Middle frontal gyrus (tissue), 1 donor: ENCODE measurements around the gene FGF23.
"Not testable (repeated sequence)": the region's sequence is repeated elsewhere in the genome, so short reads cannot be mapped to it uniquely, and the experiment has no call there.

Source experiments
- DNase-seq: peaks from one replicate; pipeline ENCODE4 v3.0.0-alpha.2; 2015; ENCODE audit warnings: low spot score; ENCODE audit errors: extremely low spot score

Gene FGF23

DNA sequence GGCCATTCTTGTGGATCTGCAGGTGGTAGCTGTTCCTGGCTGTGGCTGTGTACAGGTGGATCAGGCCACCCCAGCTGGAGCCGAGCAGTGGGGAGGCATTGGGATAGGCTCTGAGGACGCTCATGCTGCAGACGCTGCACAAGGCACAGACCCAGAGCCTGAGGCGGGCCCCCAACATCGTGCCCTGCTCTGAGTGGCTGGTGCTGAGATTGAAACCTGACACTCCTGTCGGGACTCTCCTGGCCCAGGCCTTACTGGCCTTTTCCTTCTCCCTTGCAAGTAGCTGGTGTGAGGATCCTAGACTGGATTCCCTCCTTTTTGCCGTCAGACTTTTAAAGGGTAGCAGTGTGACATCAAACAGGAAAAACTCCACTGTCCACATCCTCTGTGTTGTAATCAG, at the start of gene FGF23:
Gene FGF23 (minus strand): TSS at position 308 of the 400 bp plus-strand sequence. CDS start 130 bp downstream, at position 178.
- no peak for DNase-seq

DNA sequence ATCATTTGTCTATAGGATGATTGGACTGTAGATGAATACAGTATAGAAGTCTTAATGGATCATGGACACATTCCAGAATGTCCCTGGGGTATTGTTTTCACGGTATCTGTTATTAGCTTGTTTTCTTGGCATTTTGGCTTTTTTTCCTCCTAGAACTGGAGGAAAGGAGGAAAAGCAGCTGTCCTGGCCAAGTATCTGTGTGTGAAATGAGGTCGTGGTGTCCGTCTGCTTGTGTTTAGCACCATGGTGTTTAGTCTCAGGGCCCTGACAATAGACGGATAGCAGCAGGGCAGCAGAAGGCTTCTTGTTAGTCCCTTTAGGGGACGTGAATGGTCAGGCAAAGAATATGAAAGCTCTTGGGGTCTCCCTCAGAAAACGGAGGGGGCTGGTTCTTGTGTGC, 44.9 kb upstream of the FGF23 start:
- DNase-seq, result no peak

DNA sequence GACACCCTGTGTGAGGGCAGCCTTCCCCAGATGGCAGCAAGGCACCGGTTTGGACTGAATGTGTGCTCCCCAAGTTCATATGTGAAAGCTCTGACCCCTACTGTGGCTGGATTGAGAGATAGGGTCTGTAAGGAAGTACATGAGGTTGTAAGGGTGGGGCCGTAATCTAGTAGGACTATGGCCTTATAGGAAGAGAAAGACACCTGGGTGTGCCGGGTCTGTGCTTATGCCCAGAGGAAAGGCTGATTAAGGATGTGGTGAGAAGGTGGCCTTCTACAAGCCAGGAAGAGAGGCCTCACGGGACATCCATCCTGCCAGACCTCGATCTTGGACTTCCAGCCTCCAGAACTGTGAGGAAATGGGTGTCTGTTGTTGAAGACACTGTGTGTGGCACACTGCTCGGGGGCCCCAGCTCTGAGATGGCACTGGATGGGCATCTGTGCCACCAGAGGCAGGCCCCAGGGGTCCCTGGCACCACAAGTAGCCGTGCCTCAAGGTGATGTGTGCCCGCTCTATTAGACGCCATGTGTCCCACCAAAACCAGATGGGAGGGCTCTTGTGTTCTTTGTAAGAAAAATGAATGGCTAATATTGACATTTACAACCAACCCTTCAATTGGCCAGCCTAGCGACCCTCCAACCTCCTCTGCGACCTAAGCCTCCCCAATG, 44.1 kb upstream of the FGF23 start:
- no peak for DNase-seq

DNA sequence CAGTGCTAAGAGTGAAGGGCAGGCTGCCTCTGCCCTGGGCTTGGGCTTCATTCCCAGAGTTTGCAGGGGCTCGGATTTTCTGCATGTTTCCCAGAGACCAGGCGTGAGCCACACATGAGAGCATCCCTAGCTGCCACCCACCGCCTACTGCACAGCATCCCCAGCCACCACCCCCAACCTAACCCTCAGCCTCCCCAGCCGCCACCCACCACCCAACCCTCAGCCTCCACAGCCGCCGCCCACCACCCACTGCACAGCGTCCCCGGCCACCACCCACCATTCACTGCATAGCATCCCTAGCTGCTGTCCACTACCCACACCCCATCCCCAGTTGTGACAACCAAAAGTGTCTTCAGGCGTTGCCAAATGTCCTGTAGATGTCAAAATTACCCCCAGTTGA, 43.5 kb upstream of the FGF23 start:
- DNase-seq, result no peak

DNA sequence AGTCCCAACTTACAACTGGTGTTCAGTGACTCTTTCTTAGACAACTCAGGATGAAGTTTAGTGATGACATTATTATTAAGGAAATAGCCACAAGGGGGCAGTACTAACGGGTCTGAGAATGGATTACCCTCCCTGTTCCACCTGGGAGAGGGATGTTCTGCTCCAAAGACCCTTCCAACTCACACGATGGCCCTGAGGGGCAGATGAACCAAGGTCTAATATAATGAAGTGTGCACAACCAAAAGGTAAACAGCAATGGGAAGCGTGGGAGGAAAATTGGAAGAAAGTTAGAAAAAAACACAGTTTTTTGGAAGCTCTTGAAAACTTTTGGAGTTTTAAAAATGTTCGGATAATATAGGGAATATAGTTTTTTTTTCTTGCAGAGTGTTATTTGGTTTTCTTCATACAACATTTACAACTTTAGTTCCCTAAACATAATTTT, 42.1 kb upstream of the FGF23 start:
- no peak for DNase-seq

DNA sequence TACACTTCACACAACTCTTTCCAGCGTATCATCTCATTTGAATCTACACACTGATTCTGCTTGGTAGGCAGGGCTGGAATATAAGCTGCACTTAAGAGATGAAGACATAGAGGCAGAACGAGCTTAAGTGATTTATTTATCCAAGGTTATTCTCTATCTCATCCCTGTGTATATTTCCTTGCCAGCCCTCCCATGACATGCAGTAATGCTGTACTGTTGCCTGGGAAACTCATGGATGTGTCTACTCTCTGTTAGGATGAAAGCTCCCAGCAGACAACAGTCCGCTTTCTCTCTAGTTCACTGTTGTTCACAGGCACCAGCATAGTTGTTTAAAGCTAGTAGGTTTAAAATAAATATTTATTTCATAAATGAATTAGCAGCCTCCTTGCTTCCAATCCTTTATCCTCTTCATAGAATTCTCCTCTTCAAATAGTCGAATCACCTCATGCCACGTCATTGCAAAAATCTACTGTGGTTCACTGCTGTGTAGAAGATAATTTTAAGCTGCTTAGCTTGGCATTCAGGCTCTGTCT, 40.7 kb upstream of the FGF23 start:
- DNase-seq, result no peak

DNA sequence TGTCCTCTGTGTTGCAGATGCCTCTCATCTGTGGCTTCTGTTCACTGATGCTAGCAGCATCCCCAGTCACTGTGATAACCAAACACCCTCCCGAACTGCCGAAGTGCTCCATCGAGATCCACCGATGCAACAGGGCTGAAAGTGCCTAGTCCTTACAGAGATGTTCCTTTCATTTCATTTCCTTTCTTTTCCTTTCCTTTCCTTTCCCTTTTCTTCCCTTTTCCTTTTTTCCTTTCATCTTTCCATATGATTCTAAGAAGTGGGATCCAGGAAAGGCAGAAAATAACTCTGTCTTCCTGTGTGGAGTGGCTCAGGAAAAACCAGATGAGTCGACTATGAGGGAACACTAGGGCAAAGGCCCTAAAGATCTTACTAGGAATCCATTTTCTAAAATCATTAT, 39.4 kb upstream of the FGF23 start:
- no peak for DNase-seq

DNA sequence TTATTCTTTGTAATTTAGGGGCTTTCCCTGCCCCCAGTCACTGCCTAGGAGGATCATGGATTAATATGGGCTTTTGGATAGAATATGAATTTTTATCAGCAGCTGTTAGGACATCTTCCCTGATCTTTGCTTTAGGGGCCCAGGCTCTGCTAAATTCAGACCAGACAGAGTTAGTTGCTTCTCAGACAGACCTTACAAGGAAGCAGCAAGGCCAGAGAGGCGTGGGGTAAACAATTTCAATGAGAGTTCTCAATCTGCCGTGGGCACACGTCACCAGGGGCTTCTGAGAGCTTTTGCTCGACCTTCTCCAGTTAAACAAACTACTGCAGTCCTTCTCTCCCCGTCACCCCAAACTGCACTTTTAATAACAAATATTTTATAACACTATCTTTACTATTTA, 38.4 kb upstream of the FGF23 start:
- no peak for DNase-seq

DNA sequence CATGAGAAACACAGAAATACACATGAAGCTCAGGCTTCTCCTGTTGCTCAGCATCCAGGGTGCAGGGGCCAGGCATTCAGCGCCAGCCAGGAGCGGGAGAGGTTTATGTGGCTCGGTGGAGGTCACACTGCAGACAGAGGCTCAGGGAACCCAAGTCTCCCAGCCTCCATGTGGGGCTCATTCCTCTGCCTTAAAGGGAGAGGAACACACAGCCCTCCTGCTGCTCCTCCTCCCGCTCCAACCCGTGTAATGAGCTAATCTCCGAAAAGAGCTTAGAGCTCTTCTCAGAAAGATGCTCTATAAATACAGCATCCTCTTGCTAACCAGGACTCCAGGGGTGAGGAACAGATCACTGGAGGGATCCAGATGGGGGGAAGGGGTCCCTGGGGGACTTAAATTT, 37.9 kb upstream of the FGF23 start:
- DNase-seq, result no peak

DNA sequence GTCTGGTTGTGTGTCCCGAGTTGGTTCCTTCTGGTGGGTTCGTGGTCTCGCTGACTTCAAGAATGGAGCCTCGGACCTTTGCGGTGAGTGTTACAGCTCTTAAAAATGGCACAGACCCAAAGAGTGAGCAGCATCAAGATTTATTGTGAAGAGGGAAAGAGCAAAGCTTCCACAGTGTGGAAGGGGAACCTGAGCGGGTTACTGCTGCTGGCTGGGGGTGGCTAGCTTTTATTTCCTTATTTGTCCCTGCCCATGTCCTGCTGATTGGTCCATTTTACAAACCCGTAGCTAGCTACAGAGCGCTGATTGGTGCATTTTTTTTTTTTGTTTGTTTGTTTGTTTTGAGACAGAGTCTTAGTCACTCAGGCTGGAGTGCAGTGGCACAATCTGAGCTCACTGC, 36.8 kb upstream of the FGF23 start:
- no peak for DNase-seq

DNA sequence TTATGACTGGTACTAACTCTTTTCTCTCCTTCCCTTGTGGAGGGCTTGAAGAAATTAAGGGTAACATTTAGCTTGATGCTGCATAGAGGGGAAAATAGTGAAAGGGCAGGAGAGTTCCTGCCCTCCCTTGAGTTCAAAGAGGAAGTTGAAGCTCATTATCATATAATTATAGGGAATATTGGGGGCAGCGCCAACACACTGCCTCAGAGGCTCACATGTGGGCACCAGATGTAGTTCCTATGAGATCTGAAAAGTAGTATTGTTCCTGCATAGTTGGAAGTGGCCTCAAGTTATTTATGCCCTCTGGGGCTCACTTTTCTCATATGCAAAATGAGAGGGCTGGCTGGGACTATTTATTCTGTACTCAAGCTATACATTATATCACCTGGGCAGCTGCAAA, 33.0 kb upstream of the FGF23 start:
- no peak for DNase-seq

DNA sequence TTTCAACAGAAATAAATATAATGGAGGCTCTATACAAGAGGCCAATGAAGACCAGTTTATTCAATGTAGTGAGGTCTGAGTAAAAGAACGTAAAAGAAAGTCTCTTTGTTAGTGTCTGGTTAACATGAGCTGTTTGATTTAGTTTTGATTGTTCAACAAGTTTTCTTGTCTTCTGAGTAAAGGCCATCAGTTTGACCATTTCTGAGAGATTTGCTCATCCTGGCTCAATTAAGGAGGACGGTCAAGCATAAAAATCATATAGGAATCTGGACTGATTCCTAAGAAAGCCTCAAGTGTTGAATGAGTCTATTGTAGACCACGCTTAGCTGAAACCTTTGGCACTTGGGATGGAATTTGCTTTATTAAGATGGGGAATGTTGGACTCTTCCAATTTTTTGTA, 32.5 kb upstream of the FGF23 start:
- no peak for DNase-seq

DNA sequence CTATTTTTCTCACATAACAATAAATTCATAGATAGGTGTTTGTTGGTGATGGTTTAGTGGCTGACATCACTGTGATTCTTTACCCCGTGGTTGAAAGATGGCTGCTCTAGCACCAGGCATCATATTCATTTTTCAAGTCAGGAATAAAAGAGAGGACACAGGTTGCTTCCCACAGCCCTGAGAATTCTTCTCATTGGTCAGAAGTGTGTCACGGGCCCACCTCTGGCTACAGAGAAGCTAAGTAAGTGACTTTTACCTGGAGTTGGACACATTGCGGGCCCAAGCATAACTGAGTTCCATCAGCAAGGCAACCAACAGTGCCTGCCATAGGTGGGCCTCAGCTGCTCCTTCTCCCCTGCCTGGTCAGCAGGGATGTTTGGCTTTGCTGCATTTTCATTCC, 27.6 kb upstream of the FGF23 start:
- no peak for DNase-seq

DNA sequence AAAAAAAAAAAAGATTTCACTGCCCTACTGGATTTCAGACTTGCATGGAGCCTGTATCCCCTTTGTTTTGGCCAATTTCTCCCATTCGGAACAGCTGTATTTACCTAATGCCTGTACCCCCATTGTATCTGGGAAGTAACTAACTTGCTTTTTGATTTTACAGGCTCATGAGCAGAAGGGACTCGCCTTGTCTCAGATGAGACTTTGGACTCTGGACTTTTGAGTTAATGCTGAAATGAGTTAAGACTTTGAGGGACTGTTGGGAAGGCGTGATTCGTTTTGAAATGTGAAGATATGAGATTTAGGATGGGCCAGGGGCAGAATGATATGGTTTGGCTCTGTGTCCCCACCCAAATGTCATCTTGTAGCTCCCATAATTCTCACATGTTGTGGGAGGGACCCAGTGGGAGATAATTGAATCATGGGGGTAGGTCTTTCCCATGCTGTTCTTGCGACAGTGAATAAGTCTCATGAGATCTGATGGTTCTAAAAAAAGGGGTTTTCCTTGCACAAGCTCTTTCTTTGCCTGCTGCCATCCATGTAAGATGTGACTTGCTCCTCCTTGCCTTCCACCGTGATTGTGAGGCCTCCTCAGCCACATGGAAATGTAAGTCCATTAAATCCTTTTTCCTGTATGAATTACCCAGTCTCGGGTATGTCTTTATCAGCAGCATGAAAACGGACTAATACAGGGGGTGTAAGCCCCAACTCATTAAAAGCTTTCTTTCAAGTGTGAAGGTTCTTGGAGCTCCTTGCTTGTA, 25.5 kb upstream of the FGF23 start:
- DNase-seq, result not testable (repeated sequence)

DNA sequence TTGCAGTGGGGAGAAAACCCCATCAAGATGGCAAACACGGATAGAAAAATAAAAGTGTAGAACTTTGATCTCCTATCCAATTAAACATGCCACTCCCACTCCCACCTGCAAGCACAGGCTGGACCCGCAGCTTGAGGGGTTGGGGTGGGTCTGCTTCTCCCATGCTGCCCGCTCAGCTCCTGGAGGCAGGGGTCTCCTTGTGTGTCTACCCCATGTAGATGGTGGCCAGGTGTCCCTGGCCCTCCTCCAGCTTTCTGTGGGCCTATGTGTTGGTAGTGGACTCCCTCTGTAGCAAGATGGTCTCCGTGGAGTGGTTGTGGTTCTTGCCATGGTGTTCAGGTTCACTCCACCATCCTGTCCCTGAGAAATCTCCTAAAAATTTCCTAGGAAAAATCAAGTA, 23.5 kb upstream of the FGF23 start:
- DNase-seq, result no peak

DNA sequence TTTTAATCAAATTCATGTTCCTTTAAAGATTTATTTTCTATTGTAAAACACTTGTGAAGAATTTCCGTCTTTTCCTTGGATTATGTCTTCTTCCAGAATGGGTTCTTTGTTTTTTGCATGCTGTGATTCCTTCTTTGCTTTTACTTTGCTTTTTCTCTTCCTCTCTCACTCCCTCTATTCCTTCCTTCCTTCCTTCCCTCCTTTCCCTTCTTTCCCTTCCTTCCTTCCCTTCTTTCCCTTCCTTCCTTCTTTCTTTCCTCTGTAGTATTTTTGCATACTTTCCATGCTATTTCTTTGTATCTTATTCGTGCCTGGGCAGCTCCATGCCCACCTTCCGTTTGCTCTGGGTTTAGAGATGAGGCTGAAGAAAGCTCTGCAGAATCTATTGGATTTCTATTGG, 21.6 kb upstream of the FGF23 start:
- DNase-seq, result no peak

DNA sequence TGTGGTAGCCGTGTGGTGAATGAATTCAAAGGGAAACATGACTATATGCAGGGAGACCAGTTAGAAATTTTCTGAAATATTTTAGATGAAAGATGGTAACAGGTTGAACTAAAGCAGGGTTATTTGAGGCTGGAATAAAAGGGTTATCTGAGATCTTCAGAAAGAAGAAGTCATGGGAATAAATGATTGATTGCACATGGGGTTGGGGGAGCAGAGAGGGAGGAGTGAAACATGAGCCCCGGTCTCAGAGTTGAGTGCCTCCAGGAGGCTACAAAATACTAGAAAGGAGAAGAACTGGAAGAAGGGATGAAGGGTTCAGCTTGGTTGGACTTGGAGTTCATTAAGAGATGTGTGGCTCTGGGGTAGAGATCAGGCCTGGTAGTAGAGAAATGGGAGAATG, 16.3 kb upstream of the FGF23 start:
- DNase-seq, result no peak

DNA sequence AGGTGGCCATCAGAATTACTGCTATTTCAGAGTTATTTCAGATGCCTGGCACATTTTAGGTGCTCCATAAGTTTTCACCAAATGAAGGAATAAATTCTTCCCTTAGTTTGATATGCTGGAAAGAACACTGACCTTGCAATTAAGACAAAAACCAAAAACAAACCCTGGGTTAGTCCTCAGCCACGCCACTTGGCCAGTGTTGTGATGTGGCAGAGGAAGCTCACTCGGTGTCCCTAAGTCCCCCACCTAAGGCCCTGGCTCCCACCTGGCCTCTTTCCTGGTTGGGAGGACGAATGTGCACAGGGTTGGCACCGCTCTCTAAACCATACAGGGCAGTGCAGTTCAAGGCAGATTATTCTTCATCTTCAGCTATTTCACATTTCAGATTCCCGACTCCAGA, 13.7 kb upstream of the FGF23 start:
- no peak for DNase-seq

DNA sequence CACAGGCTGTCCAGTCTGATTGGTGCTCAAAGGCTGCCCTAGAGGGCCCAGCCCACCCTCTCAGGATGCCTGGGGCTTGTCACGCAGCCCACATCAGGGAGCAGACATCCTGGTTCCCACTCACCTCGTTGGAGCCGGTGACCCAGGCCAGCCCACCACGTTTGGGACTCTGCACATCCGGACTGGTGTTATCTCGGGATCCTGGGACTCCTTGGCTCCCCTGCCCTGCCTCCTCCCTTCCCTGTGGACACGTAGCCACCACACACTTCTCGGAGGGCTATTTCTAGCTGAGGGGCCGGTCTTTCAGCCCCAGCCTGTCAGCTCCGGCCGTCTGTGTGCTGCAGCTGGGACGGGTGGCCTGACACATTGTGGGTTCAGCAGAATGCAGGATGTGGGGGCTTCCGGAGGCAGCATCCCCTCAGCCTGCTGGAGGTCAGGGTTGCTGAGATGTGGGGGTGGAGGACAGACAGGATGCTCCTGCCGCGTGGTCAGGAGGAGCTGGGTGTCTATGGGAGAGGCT, 12.8 kb upstream of the FGF23 start:
- DNase-seq, result no peak

DNA sequence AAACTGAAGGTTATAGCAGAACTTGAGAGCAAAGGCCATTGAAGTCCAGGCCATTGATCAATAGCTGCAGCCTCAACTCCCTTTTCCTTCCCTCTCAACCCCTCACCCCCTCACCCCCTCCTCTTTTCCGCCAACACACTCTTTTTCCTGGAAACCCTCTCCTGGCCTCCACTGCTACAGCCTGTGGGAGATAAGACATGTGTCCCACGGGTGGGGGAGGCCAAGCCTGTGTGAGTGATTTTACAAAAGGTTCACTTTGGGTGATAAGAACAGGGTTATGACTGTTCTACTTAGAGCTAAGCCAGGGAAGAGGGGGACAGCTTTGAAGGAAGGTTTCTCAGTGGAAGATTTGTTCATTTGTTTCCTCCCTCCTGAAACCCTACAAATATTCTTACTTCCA, 9.2 kb upstream of the FGF23 start:
- no peak for DNase-seq

DNA sequence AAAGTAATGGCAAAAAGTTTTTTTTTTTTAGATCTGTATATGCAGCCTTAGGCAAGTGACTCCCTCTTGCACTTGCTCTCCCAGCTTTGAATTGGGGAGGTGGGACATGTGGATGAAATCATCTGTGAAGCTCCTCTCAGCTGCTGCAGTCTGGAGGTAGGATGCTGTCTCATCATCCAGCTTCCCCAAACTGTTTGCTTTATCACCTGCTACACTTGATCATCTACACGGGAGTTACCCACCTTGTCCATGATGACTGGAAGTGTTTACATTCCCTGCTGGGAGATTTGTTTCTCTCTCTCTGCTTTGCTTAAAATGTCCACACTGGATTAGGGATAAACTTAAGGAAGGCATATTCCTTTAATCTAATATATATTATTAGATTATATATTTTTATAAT, 8.5 kb upstream of the FGF23 start:
- DNase-seq, result no peak

DNA sequence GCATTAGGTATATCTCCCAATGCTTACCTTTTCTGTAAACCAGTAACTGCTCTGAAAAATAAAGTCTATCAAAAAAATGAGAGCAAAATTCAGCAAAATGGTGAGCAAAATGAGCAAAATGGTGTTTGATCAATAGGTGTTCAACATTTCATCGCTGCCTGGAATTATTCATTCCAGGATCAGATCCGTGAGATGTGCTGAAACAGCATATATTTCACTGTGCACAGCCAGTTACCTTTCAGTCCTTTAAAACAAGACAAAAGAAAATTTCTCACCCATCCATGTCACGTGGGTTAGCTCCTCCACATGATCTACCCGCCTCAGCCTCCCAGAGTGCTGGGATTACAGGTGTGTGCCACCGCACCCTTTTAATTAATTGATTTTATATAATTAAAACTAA, 8.1 kb upstream of the FGF23 start:
- DNase-seq, result no peak

DNA sequence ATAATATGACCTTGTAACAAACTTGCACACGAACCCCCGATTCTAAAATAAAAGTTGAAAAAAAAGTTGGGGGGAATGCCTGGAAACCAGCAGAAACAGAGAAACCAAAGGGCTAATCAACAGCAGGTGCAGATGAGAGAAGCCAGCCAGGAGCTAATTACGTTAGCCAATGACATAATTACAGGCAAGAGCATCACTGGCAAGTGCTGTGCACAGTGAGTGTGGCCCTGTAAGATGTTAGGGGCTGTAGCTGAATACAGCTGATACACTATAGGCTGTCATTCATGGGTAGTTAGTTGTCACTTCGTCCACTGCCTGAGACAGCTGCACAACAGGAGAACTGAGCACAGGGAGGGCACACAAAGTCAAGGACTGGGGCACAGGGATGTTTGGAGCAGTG, 7.3 kb upstream of the FGF23 start:
- DNase-seq, result no peak
